Left lung (tissue), 10 donors: Measurements from ENCODE around the gene ITGA1. TPM values are rescaled to one million over a fixed set of nuclear protein-coding genes. Genes with fewer than 3 reads are reported as not detected.
A peak's percentile ranks its signal among the peaks of the same experiment; 100 is the strongest.

Experiments used
- ATAC-seq: fragments of 200-7000 bp; cut with Tn5 transposase; one replicate; pipeline ENCODE4 v1.9.1; 2020; ENCODE audit warnings: moderate library complexity
- DNase-seq, 4 donors: peaks; one replicate each; pipeline ENCODE4 v3.0.0-alpha.2; 2013 to 2020
- H3K27ac ChIP-seq, 2 donors: fragments of 200-600 bp; sonication (generic) in 1 of 2; one replicate each; pipeline versions ENCODE4 v1.5.0 to v1.8.0; 2020 to 2021
- H3K27me3 ChIP-seq, 2 donors: fragments of 200-600 bp; sonication (generic) in 1 of 2; one replicate each; pipeline versions ENCODE4 v1.5.0 to v1.8.0; 2020 to 2021
- H3K36me3 ChIP-seq, 2 donors: fragments of 200-600 bp; sonication (generic) in 1 of 2; one replicate each; pipeline versions ENCODE4 v1.5.0 to v1.8.0; 2020 to 2021
- H3K4me1 ChIP-seq, 2 donors: fragments of 200-600 bp; one replicate each; pipeline ENCODE4 v1.8.0; 2021
- H3K4me3 ChIP-seq, 2 donors: fragments of 200-600 bp; sonication (generic) in 1 of 2; one replicate each; pipeline versions ENCODE4 v1.5.0 to v1.8.0; 2020 to 2021; ENCODE audit warnings: mild to moderate bottlenecking in 1 of 2
- H3K9me3 ChIP-seq, 2 donors: fragments of 200-600 bp; sonication (generic) in 1 of 2; one replicate each; pipeline versions ENCODE4 v1.5.0 to v1.8.0; 2020 to 2021
- intact Hi-C, 2 donors: fragments of 100-400 bp; cut with DNase I; formaldehyde crosslinking; loops; one replicate each; pipeline versions ENCODE4 v1.11.2 to v1.14.2; 2022
- polyA plus RNA-seq, 6 donors: library from polyadenylated mRNA; unstranded; fragments of 120-200 nt; gene quantifications; one replicate each; pipeline ENCODE4 v1.2.1, GENCODE V29; 2013; ENCODE audit not compliant: insufficient read length in 6 of 6
- total RNA-seq, 2 donors: library from RNA; stranded (reverse); fragmentation: NEBNext Ultra II Directional; extraction: Animal tissue kit (Norgen Biotek cat#: 25700); gene quantifications; one replicate each; pipeline ENCODE4 v1.2.1, GENCODE V29; 2021
- TF ChIP-seq, protein P1 (sequence below), 2 donors: fragments of 200-600 bp; sonication (generic) in 1 of 2; IDR thresholded peaks; one replicate each; pipeline versions ENCODE4 v1.5.0 to v1.8.0; 2021; ENCODE audit warnings: antibody characterized with exemption in 2 of 2
- donor health status: DM: no; HTN: yes; CAD: no.
- donor health status: DM: no; HTN: no; CAD: no.

The ITGA1 gene
- total and polyA plus RNA-seq, 8 donors, result 67.8 to 127 (median 88.2) TPM

DNA sequence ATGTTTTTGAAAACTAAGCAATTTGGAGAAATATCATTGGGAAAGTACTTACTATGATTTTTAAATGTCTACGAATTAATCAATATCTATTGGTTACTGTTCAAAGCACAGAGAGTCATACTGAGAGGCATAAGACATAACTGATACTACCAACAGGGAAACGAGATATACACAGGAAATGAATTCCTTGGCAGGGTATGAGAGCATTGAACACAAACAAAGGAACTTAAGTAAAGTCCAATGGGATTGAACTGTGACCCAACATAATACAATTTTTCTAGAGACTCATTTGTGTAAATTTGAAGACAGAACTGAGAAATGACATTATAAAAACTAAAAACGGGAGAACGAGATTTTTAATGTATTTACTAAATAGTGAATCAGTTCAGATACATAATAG lies 1.3 kb upstream of the ITGA1 start:
- TF ChIP-seq, protein P1, sequence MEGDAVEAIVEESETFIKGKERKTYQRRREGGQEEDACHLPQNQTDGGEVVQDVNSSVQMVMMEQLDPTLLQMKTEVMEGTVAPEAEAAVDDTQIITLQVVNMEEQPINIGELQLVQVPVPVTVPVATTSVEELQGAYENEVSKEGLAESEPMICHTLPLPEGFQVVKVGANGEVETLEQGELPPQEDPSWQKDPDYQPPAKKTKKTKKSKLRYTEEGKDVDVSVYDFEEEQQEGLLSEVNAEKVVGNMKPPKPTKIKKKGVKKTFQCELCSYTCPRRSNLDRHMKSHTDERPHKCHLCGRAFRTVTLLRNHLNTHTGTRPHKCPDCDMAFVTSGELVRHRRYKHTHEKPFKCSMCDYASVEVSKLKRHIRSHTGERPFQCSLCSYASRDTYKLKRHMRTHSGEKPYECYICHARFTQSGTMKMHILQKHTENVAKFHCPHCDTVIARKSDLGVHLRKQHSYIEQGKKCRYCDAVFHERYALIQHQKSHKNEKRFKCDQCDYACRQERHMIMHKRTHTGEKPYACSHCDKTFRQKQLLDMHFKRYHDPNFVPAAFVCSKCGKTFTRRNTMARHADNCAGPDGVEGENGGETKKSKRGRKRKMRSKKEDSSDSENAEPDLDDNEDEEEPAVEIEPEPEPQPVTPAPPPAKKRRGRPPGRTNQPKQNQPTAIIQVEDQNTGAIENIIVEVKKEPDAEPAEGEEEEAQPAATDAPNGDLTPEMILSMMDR (IDR thresholded peaks at IDR 0.05), result no peak
- peak overlapping the region in 1 of 2 donors; percentile 86 for H3K27ac ChIP-seq
- no peaks in the 10 kb centered on the region for H3K36me3 ChIP-seq
- peaks cover 6 to 39% of the 10 kb centered on the region in 2 donors for H3K4me1 ChIP-seq
- H3K4me3 ChIP-seq, result no peak overlapping the region
- intact Hi-C loops, result loop anchor here in 1 of 2 donors (10.0 kb wide), 1 partner anchor 92 kb away; no protein-coding TSS in a partner anchor
- no peaks in the 10 kb centered on the region for H3K9me3 ChIP-seq
- peaks cover 0 to 7% of the 10 kb centered on the region in 2 donors for H3K27me3 ChIP-seq
- no peak for ATAC-seq
- DNase-seq, result no peak

DNA sequence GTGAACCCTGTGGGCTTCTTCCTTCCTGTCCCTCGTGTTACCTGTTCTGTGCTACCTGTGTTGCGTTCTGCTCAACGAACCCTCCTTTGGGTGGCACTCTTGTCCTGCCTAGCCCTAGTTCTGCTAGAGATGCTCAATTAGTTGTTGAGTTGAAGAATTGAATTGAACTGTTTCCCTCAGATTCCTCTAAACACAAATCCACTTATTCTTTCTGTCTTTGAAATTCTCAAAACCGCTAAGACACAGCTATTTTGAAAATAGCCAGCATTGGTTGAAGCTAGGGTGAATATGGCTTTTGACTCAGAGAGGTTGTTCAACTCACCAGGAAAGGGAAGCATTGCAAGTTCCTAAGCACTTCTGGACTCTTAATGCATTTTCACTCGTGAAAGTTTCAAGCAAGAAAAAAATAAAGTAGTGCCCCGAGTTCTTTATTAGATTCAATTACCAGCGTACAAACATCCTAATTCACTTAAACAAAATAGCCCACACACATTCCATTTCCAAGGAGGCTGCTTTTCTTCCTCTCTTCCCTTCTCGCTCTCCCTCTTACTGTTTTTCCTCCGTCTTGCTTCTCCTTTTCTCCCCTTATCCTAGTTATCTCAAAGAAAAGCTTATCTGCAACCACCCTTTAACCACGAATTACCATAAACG lies 642 bp upstream of the ITGA1 start:
- Histone ChIP-seq H3K4me3 (peak overlapping the region; percentile 58 to 60), H3K9me3 (no peaks in the 10 kb centered on the region), H3K4me1 (peaks cover 6 to 39% of the 10 kb centered on the region in 2 donors), H3K36me3 (no peaks in the 10 kb centered on the region), H3K27me3 (peaks cover 0 to 7% of the 10 kb centered on the region in 2 donors), H3K27ac (peak overlapping the region; percentile 86 to 93)
- peak; percentile 73 for ATAC-seq
- intact Hi-C loops, result loop anchor here in 1 of 2 donors (10.0 kb wide), 1 partner anchor 92 kb away; no protein-coding TSS in a partner anchor
- TF ChIP-seq, protein P1 (IDR thresholded peaks at IDR 0.05), result peak in 1 of 2 donors; percentile 27
- peak in 2 of 4 donors; percentile 36 to 43 for DNase-seq

DNA sequence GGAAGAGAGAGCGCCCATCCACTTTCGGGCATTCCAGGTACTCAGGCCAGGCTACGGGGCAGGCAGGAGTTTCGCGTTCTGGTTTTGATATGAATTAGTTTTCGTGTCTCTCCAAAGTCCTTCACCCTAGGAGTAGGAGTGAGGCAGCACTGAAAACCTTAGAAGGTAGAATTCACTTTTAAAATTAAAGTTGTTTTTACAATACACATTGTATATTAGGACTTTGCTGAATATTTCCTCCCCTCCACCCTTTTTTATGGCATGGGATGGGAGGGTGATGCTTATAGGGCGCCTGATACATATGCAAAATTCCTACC lies 747 bp downstream of the ITGA1 start:
- DNase-seq, result no peak
- peak overlapping the region; percentile 58 to 60 for H3K4me3 ChIP-seq
- ATAC-seq, result no peak
- peak overlapping the region; percentile 86 to 93 for H3K27ac ChIP-seq
- no peaks in the 10 kb centered on the region for H3K9me3 ChIP-seq
- TF ChIP-seq, protein P1 (IDR thresholded peaks at IDR 0.05), result no peak
- intact Hi-C loops, result loop anchor here in 1 of 2 donors (10.0 kb wide), 1 partner anchor 94 kb away; no protein-coding TSS in a partner anchor
- H3K36me3 ChIP-seq, result no peaks in the 10 kb centered on the region
- H3K27me3 ChIP-seq, result peaks cover 0 to 7% of the 10 kb centered on the region in 2 donors
- peaks cover 8 to 43% of the 10 kb centered on the region in 2 donors for H3K4me1 ChIP-seq

DNA sequence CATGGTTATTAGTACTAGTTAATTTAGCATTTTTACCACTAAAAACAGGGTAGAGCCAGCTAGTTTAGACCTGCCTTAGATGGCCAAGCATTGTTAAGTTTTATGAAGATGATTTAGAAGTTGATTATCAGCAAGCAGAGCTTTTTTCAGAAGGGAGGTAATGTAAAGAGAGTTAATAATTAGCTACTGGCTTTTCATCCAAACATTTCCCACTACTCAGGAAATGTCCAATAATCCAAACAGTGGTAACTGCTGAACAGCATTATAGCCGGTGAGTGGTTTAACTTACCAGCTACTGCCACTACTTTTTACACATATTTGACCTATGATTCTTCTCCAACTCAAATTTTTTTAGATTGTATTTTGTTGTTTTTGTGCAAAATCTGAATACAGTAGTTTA lies 1.7 kb downstream of the ITGA1 start:
- Histone ChIP-seq H3K27me3 (peaks cover 0 to 7% of the 10 kb centered on the region in 2 donors), H3K4me1 (peaks cover 8 to 41% of the 10 kb centered on the region in 2 donors), H3K27ac (peak overlapping the region; percentile 86 to 93), H3K4me3 (peak overlapping the region; percentile 58 to 60), H3K36me3 (no peaks in the 10 kb centered on the region), H3K9me3 (no peaks in the 10 kb centered on the region)
- TF ChIP-seq, protein P1 (IDR thresholded peaks at IDR 0.05), result no peak
- ATAC-seq, result no peak
- DNase-seq, result no peak
- intact Hi-C loops, result loop anchor here in 1 of 2 donors (10.0 kb wide), 1 partner anchor 95 kb away; no protein-coding TSS in a partner anchor

DNA sequence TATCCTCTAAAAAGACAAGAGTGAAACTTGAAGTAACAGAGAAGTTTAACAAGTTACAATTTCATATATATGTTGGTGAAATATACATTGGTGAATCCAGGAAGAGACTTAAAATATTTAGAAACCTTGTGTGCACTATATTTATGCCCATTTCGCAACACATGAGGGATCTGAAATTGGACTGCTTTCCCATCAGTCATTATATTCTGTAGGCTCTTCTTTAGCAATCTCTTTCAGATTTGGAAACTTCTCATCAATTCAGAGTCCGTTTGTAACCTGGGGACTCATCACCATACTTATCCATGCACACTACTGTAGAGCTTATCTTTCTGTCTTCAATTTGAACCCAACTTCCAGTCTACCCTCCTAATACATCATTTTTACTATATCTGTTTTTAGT lies 2.1 kb downstream of the ITGA1 start:
- peaks cover 8 to 39% of the 10 kb centered on the region in 2 donors for H3K4me1 ChIP-seq
- TF ChIP-seq, protein P1 (IDR thresholded peaks at IDR 0.05), result no peak
- ATAC-seq (no peak), DNase-seq (no peak)
- intact Hi-C loops, result loop anchor here in 1 of 2 donors (10.0 kb wide), 1 partner anchor 95 kb away; no protein-coding TSS in a partner anchor
- H3K27ac ChIP-seq, result peak overlapping the region; percentile 86 to 93
- no peaks in the 10 kb centered on the region for H3K36me3 ChIP-seq
- H3K9me3 ChIP-seq, result no peaks in the 10 kb centered on the region
- H3K4me3 ChIP-seq, result peak overlapping the region; percentile 58 to 60
- peaks cover 0 to 7% of the 10 kb centered on the region in 2 donors for H3K27me3 ChIP-seq
